Measurements from ENCODE around the gene TFDP1.

- TF ChIP-seq CTCF (IDR thresholded peaks at IDR 0.05) (no peak), POLR2A (IDR thresholded peaks at IDR 0.05) (no peak)
These were observed 63.7 kb downstream of the TFDP1 start for GRCh38 chr13:113648216-113648610.
